PC-3 (cell line): ENCODE results near the gene RANBP3L. TPM values are rescaled to one million over a fixed set of nuclear protein-coding genes. Genes with fewer than 3 reads are reported as not detected.

ENCODE experiments used
- ATAC-seq: fragments of 200-7000 bp; cut with Tn5 transposase; 2 replicates; pipeline ENCODE4 v1.9.1; 2020; ENCODE audit warnings: mild to moderate bottlenecking, moderate library complexity
- BruUV-seq: library from RNA; stranded (reverse); fragments of 400-500 nt; replicated peaks from 2 replicates; lab custom pipeline; 2021; lab: Mats Ljungman, UMichigan
- CTCF ChIA-PET: fragments of 300-600 bp; sonication (Branson Sonifier 250); formaldehyde crosslinking; loops from one replicate; lab custom pipeline; 2022; ENCODE audit warnings: antibody characterized with exemption; lab: Charles Lee
- POLR2A ChIA-PET: fragments of 300-600 bp; sonication (Branson Sonifier 250); formaldehyde crosslinking; loops from one replicate; lab custom pipeline; 2022; ENCODE audit warnings: antibody characterized with exemption; ENCODE audit not compliant: unreplicated experiment; lab: Charles Lee
- DNase-seq: peaks from one replicate; pipeline ENCODE4 v3.0.0-alpha.2; 2015
- H2AFZ ChIP-seq: fragments of 300-600 bp; sonication (generic); 2 replicates; pipeline ENCODE4 v1.6.0; 2016; ENCODE audit warnings: antibody characterized with exemption, low read length
- H3F3A ChIP-seq: fragments of 300-600 bp; sonication (generic); one replicate; pipeline ENCODE4 v1.6.0; 2017; ENCODE audit warnings: antibody characterized with exemption, low read length, control low read depth, mild to moderate bottlenecking; ENCODE audit not compliant: unreplicated experiment
- H3K27ac ChIP-seq: fragments of 300-600 bp; sonication (generic); 2 replicates; pipeline ENCODE4 v1.5.1; 2016; ENCODE audit warnings: mild to moderate bottlenecking, low read length
- H3K27me3 ChIP-seq: fragments of 300-600 bp; sonication (generic); 2 replicates; pipeline ENCODE4 v1.6.1; 2016; ENCODE audit warnings: low read length, mixed read lengths
- H3K36me3 ChIP-seq: fragments of 300-600 bp; sonication (generic); 2 replicates; pipeline ENCODE4 v1.6.1; 2016; ENCODE audit warnings: low read depth, mixed run types, low read length, mixed read lengths
- H3K4me1 ChIP-seq: fragments of 300-600 bp; sonication (generic); 2 replicates; pipeline ENCODE4 v1.5.1; 2016; ENCODE audit warnings: low read length; ENCODE audit not compliant: insufficient read depth
- H3K4me2 ChIP-seq: fragments of 300-600 bp; sonication (generic); 2 replicates; pipeline ENCODE4 v1.6.0; 2016; ENCODE audit warnings: low read length
- H3K4me3 ChIP-seq: fragments of 300-600 bp; sonication (generic); 2 replicates; pipeline ENCODE4 v1.5.1; 2016; ENCODE audit warnings: mild to moderate bottlenecking, low read length, mixed read lengths
- H3K79me2 ChIP-seq: fragments of 300-600 bp; sonication (generic); 2 replicates; pipeline ENCODE4 v1.6.1; 2017; ENCODE audit warnings: low read length, mixed read lengths
- H3K9ac ChIP-seq: fragments of 300-600 bp; sonication (generic); 2 replicates; pipeline ENCODE4 v1.6.0; 2016; ENCODE audit warnings: mild to moderate bottlenecking, low read length
- H3K9me2 ChIP-seq: fragments of 300-600 bp; sonication (generic); replicated peaks from 2 replicates; pipeline ENCODE4 v1.6.1; 2016; ENCODE audit warnings: mixed run types, low read length, mixed read lengths
- H3K9me3 ChIP-seq: fragments of 300-600 bp; sonication (generic); 2 replicates; pipeline ENCODE4 v1.6.1; 2016; ENCODE audit warnings: low read length, mixed read lengths
- H4K20me1 ChIP-seq: fragments of 300-600 bp; sonication (generic); 2 replicates; pipeline ENCODE4 v1.6.1; 2016; ENCODE audit warnings: low read length, mixed read lengths
- CTCF ChIP-seq: fragments of 300-600 bp; sonication (generic); conservative IDR thresholded peaks from 2 replicates; pipeline ENCODE4 v1.5.1; 2017; ENCODE audit warnings: antibody characterized with exemption, low read depth, mild to moderate bottlenecking, low read length
- EZH2 ChIP-seq: fragments of 300-600 bp; sonication (generic); IDR thresholded peaks from one replicate; pipeline ENCODE4 v1.6.1; 2017; ENCODE audit warnings: antibody characterized with exemption, mild to moderate bottlenecking, low read length; ENCODE audit not compliant: unreplicated experiment
- EZH2phosphoT487 ChIP-seq: fragments of 300-600 bp; sonication (generic); IDR thresholded peaks from 2 replicates; pipeline ENCODE4 v1.6.1; 2018; ENCODE audit warnings: mild to moderate bottlenecking, antibody characterized with exemption, low read length, borderline replicate concordance
- intact Hi-C: fragments of 100-400 bp; cut with micrococcal nuclease; formaldehyde crosslinking; loops from 2 replicates; pipeline ENCODE4 v1.9.0; 2023
- total RNA-seq: library from RNA; depleted of rRNA; stranded (reverse); fragments of >200 nt; gene quantifications from 2 replicates; pipeline ENCODE4 v1.2.3, GENCODE V29; 2014

The RANBP3L gene
- total RNA-seq, 1 experiment from 2014 or later, result not detected

GRCh38 chr5:36243653-36244052, 58.0 kb downstream of the RANBP3L start:
- DNase-seq (no peak), ATAC-seq (no peak)
- Histone ChIP-seq H2AFZ (no peak overlapping the region), H3K9ac (no peak overlapping the region), H3K9me2 (no peaks in the 10 kb centered on the region), H3K36me3 (no peaks in the 10 kb centered on the region), H4K20me1 (no peaks in the 10 kb centered on the region), H3K4me3 (no peak overlapping the region), H3K4me1 (peaks cover 25% of the 10 kb centered on the region), H3K27me3 (no peaks in the 10 kb centered on the region), H3F3A (no peaks in the 10 kb centered on the region), H3K4me2 (no peak overlapping the region), H3K27ac (no peak overlapping the region), H3K79me2 (peaks cover 27% of the 10 kb centered on the region), H3K9me3 (no peaks in the 10 kb centered on the region)
- BruUV-seq, result no TSS peak
- ChIA-PET CTCF (interaction anchor here (0.5 kb wide), 1 partner anchor 392 kb away, joined by 3 read pairs; no protein-coding TSS in a partner anchor), POLR2A (interaction anchor here (0.7 kb wide), 1 partner anchor 413 kb away, joined by 4 read pairs; no protein-coding TSS in a partner anchor)
- intact Hi-C loops, result loop anchor here (5.0 kb wide), 1 partner anchor 41 kb away; no protein-coding TSS in a partner anchor
- no peak for TF ChIP-seq EZH2
- TF ChIP-seq EZH2phosphoT487, result no peak
- no peak for TF ChIP-seq CTCF

- peaks cover 35% of the 10 kb centered on the region for H3K79me2 ChIP-seq
- H3F3A ChIP-seq, result no peaks in the 10 kb centered on the region
- H3K9me3 ChIP-seq, result no peaks in the 10 kb centered on the region
- H3K4me2 ChIP-seq, result peak overlapping the region; percentile 89
- H3K36me3 ChIP-seq, result no peaks in the 10 kb centered on the region
- CTCF ChIA-PET, result interaction anchor here (0.5 to 1.8 kb wide), 8 partner anchors 20 to 545 kb away, joined by 3 to 18 read pairs (median 3); partner anchors contain the start of gene LMBRD2
- peak overlapping the region; percentile 69 for H3K27ac ChIP-seq
- H3K4me3 ChIP-seq, result peak overlapping the region; percentile 75; the same call in 1 of the 2 replicates
- POLR2A ChIA-PET, result interaction anchor here (0.7 kb wide), 1 partner anchor 187 kb away, joined by 3 read pairs; no protein-coding TSS in a partner anchor
- TF ChIP-seq EZH2 (no peak), EZH2phosphoT487 (no peak), CTCF (no peak)
- no peaks in the 10 kb centered on the region for H3K27me3 ChIP-seq
- no peak for ATAC-seq
- BruUV-seq, result TSS peak; percentile 65
- intact Hi-C loops, result loop anchor here (1.0 to 5.0 kb wide), 2 partner anchors 41 to 62 kb away; no protein-coding TSS in a partner anchor
- DNase-seq, result no peak
- H3K9me2 ChIP-seq, result no peaks in the 10 kb centered on the region
- peak overlapping the region; percentile 96 for H2AFZ ChIP-seq
- peak overlapping the region; percentile 84 for H3K9ac ChIP-seq
- H4K20me1 ChIP-seq, result no peaks in the 10 kb centered on the region
- peaks cover 33% of the 10 kb centered on the region for H3K4me1 ChIP-seq
Observed at GRCh38 chr5:36242534-36243485, 58.9 kb downstream of the RANBP3L start.
